K562 (cell line): Measurements from ENCODE around the gene COMMD10.

Source experiments
- GTF2F1 ChIP-seq: IDR thresholded peaks from 2 replicates; pipeline ENCODE4 v1.6.1; 2011; ENCODE audit warnings: low read depth, low read length, improper control_type of control experiment
- NFE2L1 ChIP-seq: fragments of 450-650 bp; IDR thresholded peaks from 2 replicates; pipeline ENCODE4 v1.6.1; 2016; ENCODE audit warnings: missing genetic modification characterization, low read depth, mild to moderate bottlenecking, missing compliant biosample characterization, moderate library complexity, borderline replicate concordance
- PHF8 ChIP-seq: fragments of 200-600 bp; sonication (generic); IDR thresholded peaks from 2 replicates; pipeline ENCODE4 v1.6.1; 2012; ENCODE audit warnings: mixed run types, mild to moderate bottlenecking, inconsistent platforms, low read length, moderate library complexity, borderline replicate concordance
- SRF ChIP-seq, 2 experiments: fragments of 250-450, 450-650 bp in 1 of 2; sonication (Bioruptor Pico) in 1 of 2; sonication (generic) in 1 of 2; formaldehyde crosslinking; IDR thresholded peaks; 2 replicates each; pipeline versions ENCODE4 v1.5.0 to v1.5.1; 2020 to 2022; ENCODE audit warnings: mild to moderate bottlenecking in 1 of 2, missing genetic modification reagents in 1 of 2
- ZNF134 ChIP-seq: fragments of 250-450 bp; sonication (Bioruptor Pico); conservative IDR thresholded peaks from 2 replicates; pipeline ENCODE4 v1.4.0; 2020
- ZNF175 ChIP-seq: fragments of 200-800 bp; sonication (Bioruptor generic); IDR thresholded peaks from 2 replicates; pipeline ENCODE4 v1.6.1; 2016; ENCODE audit warnings: low read depth, mild to moderate bottlenecking, missing genetic modification characterization, missing compliant biosample characterization
- TF ChIP-seq, protein P1 (sequence below): fragments of 450-650 bp; IDR thresholded peaks from 2 replicates; pipeline ENCODE4 v1.6.1; 2016; ENCODE audit warnings: missing biosample characterization, missing genetic modification characterization
- TF ChIP-seq, protein P2 (sequence below), 3 experiments: IDR thresholded peaks in 2 of 3; conservative IDR thresholded peaks in 1 of 3; 2 replicates each; pipeline ENCODE4 v1.5.1; 2011 to 2012; ENCODE audit warnings: low read length in 3 of 3, mild to moderate bottlenecking in 3 of 3, control low read depth in 2 of 3, improper control_type of control experiment in 1 of 3, inconsistent platforms in 1 of 3, low read depth in 1 of 3, mixed read lengths in 1 of 3, moderate library complexity in 1 of 3; ENCODE audit not compliant: insufficient read depth in 2 of 3

GRCh38 chr5:116152169-116152568 is 67.3 kb downstream of the COMMD10 start:
- TF ChIP-seq PHF8: no peak
- TF ChIP-seq ZNF134 (CRISPR knock-in tag): no peak
- TF ChIP-seq GTF2F1: no peak
- no peak for TF ChIP-seq ZNF175
- TF ChIP-seq, protein P1, sequence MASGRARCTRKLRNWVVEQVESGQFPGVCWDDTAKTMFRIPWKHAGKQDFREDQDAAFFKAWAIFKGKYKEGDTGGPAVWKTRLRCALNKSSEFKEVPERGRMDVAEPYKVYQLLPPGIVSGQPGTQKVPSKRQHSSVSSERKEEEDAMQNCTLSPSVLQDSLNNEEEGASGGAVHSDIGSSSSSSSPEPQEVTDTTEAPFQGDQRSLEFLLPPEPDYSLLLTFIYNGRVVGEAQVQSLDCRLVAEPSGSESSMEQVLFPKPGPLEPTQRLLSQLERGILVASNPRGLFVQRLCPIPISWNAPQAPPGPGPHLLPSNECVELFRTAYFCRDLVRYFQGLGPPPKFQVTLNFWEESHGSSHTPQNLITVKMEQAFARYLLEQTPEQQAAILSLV (tag): no peak
- no peak for TF ChIP-seq SRF (CRISPR knock-in tag; IDR thresholded peaks at IDR 0.05)
- TF ChIP-seq, protein P2, sequence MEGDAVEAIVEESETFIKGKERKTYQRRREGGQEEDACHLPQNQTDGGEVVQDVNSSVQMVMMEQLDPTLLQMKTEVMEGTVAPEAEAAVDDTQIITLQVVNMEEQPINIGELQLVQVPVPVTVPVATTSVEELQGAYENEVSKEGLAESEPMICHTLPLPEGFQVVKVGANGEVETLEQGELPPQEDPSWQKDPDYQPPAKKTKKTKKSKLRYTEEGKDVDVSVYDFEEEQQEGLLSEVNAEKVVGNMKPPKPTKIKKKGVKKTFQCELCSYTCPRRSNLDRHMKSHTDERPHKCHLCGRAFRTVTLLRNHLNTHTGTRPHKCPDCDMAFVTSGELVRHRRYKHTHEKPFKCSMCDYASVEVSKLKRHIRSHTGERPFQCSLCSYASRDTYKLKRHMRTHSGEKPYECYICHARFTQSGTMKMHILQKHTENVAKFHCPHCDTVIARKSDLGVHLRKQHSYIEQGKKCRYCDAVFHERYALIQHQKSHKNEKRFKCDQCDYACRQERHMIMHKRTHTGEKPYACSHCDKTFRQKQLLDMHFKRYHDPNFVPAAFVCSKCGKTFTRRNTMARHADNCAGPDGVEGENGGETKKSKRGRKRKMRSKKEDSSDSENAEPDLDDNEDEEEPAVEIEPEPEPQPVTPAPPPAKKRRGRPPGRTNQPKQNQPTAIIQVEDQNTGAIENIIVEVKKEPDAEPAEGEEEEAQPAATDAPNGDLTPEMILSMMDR (IDR thresholded peaks at IDR 0.05 in 2 of 3, conservative IDR thresholded peaks at IDR 0.05 in 1 of 3; ENCODE audit: insufficient read depth in 2 of 3, low read depth in 1 of 3, low read length in 3 of 3): no peak
- TF ChIP-seq NFE2L1 (tag): no peak
